ENCODE results near the gene RNF145.

Gene RNF145

GRCh38 chr5:159211729-159212174, 2.4 kb upstream of the RNF145 start:
- TF ChIP-seq CTCF (IDR thresholded peaks at IDR 0.05; ENCODE audit: low read length, missing control alignments): no peak
- H3K4me3 ChIP-seq (replicated peaks; ENCODE audit: low read depth, low read length): no peak overlapping the region

GRCh38 chr5:159210846-159211245, 1.5 kb upstream of the RNF145 start:
- no peak for DNase-seq (ENCODE audit: low read depth)
- no peak overlapping the region for H3K4me3 ChIP-seq (replicated peaks; ENCODE audit: low read depth, low read length)
- no peak for TF ChIP-seq CTCF (IDR thresholded peaks at IDR 0.05; ENCODE audit: low read length, missing control alignments)

More at GRCh38 chr5:159211729-159212174, 2.4 kb upstream of the RNF145 start:
- DNase-seq (ENCODE audit: low read depth): no peak

- H3K4me3 ChIP-seq (replicated peaks; ENCODE audit: low read depth, low read length): no peak overlapping the region
- no peak for TF ChIP-seq CTCF (IDR thresholded peaks at IDR 0.05; ENCODE audit: low read length, missing control alignments)
- no peak for DNase-seq (ENCODE audit: low read depth)
Measured at GRCh38 chr5:159210210-159210661, 883 bp upstream of the RNF145 start.

GRCh38 chr5:159208514-159209437, 577 bp downstream of the RNF145 start:
- TF ChIP-seq CTCF (IDR thresholded peaks at IDR 0.05; ENCODE audit: low read length, missing control alignments): no peak
- H3K4me3 ChIP-seq (replicated peaks; ENCODE audit: low read depth, low read length): peak overlapping the region; percentile 80
- DNase-seq (ENCODE audit: low read depth): peak; percentile 46

GRCh38 chr5:159207686-159208513, 1.5 kb downstream of the RNF145 start:
- TF ChIP-seq CTCF (IDR thresholded peaks at IDR 0.05; ENCODE audit: low read length, missing control alignments): no peak
- H3K4me3 ChIP-seq (replicated peaks; ENCODE audit: low read depth, low read length): peak overlapping the region; percentile 80
- peak; percentile 79 for DNase-seq (ENCODE audit: low read depth)

- DNase-seq (ENCODE audit: low read depth): no peak
Measured at GRCh38 chr5:159207222-159207685, 2.1 kb downstream of the RNF145 start.

More at GRCh38 chr5:159207222-159207685, 2.1 kb downstream of the RNF145 start:
- no peak for TF ChIP-seq CTCF (IDR thresholded peaks at IDR 0.05; ENCODE audit: low read length, missing control alignments)
- peak overlapping the region; percentile 80 for H3K4me3 ChIP-seq (replicated peaks; ENCODE audit: low read depth, low read length)

Measured in fibroblast of pulmonary artery (primary cell).